Fibroblast of the aortic adventitia (primary cell): ENCODE results near the gene RASA4. TPM values are rescaled to one million over a fixed set of nuclear protein-coding genes. Genes with fewer than 3 reads are reported as not detected.
"Not testable (repeated sequence)": the region's sequence is repeated elsewhere in the genome, so short reads cannot be mapped to it uniquely, and the experiment has no call there.

Source experiments
- DNase-seq: peaks from one replicate; pipeline ENCODE4 v3.0.0-alpha.2; 2010; ENCODE audit warnings: low read depth
- H3K4me3 ChIP-seq: 2 replicates; pipeline ENCODE4 v1.5.1; 2011; ENCODE audit warnings: low read depth, mild to moderate bottlenecking, control low read depth, low read length, moderate library complexity
- total RNA-seq: library from RNA; depleted of rRNA; stranded (reverse); fragments of >200 nt; gene quantifications from 2 replicates; pipeline ENCODE4 v1.2.3, GENCODE V29; 2012; ENCODE audit warnings: low replicate concordance

The RASA4 gene
- total RNA-seq, 1 donor = 11.1 TPM

DNA sequence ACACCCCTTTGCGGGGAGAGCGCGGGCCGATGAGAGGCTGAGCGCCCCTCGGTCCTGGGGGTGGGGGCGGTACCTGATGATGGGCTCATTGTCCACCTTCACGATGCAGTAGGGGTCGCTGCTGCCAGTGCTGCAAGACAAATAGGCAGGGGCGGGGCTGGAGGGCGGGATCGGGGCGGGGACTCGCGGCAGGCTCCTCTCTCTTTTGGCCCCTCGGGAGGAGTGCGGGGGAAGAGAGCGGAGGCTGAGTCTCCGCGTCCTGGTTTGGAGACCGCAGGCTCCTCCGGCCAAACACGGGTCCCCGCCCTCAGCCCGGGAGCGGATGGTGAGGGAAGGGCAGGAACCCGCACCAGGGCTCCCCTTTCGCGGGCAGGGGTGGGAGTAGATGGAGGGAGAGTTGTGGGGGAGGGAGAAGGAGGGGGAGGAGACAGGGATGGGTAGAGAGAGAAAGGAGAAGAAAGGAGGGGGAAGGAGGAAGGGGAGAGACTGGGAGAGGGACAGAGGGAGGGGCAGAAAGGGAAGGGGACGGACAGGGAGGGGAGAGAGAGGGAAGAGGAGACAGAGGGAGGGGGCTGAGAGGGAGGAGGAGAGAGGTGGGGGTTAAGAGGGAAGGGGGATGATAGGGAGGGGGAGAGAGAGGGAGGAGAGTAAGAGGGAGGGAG lies 5.4 kb downstream of the RASA4 start:
- not testable (repeated sequence) for DNase-seq, H3K4me3 ChIP-seq

- not testable (repeated sequence) for DNase-seq
Observed at GRCh38 chr7:102610441-102610840, 6.1 kb downstream of the RASA4 start.

GRCh38 chr7:102609734-102610133 lies 6.8 kb downstream of the RASA4 start:
- DNase-seq, H3K4me3 ChIP-seq: not testable (repeated sequence)

More at GRCh38 chr7:102610441-102610840, 6.1 kb downstream of the RASA4 start:
- H3K4me3 ChIP-seq = not testable (repeated sequence)

GRCh38 chr7:102606848-102607247 lies 9.7 kb downstream of the RASA4 start:
- not testable (repeated sequence) for H3K4me3 ChIP-seq, DNase-seq

GRCh38 chr7:102604431-102605145 lies 12.0 kb downstream of the RASA4 start:
- DNase-seq, H3K4me3 ChIP-seq: not testable (repeated sequence)

DNA sequence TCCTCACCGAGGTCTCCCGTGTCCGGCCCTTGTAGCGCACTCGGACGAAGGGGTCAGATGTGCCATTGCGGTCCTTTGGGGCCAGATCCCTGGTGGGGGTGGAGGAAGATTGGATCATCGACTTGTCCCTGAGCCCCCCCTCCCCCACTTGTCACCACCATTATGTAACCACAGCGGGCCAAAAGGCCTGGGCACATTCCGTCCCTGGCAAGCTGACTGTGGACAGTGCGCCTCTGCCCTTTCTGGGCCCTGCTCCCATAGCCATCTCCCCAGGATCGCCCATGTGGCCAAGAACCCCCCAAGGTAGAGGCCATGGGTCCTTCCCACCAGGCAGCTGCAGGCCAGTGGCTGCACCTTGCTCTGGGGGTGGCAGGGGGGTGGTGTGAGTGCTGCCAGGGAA lies 14.2 kb downstream of the RASA4 start:
- not testable (repeated sequence) for H3K4me3 ChIP-seq, DNase-seq

GRCh38 chr7:102599699-102600098 lies 16.9 kb downstream of the RASA4 start:
- DNase-seq, H3K4me3 ChIP-seq: not testable (repeated sequence)

- not testable (repeated sequence) for H3K4me3 ChIP-seq, DNase-seq
Observed at GRCh38 chr7:102596036-102596435, 20.5 kb downstream of the RASA4 start.

- H3K4me3 ChIP-seq, DNase-seq: not testable (repeated sequence)
Observed at GRCh38 chr7:102593637-102594334, 22.8 kb downstream of the RASA4 start.

GRCh38 chr7:102592477-102593019 lies 24.0 kb downstream of the RASA4 start:
- DNase-seq, H3K4me3 ChIP-seq: not testable (repeated sequence)

- not testable (repeated sequence) for DNase-seq
Observed at GRCh38 chr7:102589857-102590256, 26.7 kb downstream of the RASA4 start.

GRCh38 chr7:102583495-102583894 lies 33.1 kb downstream of the RASA4 start:
- DNase-seq, H3K4me3 ChIP-seq: not testable (repeated sequence)

More at GRCh38 chr7:102589857-102590256, 26.7 kb downstream of the RASA4 start:
- not testable (repeated sequence) for H3K4me3 ChIP-seq

- not testable (repeated sequence) for DNase-seq, H3K4me3 ChIP-seq
Observed at GRCh38 chr7:102581722-102582121, 34.8 kb downstream of the RASA4 start.

DNA sequence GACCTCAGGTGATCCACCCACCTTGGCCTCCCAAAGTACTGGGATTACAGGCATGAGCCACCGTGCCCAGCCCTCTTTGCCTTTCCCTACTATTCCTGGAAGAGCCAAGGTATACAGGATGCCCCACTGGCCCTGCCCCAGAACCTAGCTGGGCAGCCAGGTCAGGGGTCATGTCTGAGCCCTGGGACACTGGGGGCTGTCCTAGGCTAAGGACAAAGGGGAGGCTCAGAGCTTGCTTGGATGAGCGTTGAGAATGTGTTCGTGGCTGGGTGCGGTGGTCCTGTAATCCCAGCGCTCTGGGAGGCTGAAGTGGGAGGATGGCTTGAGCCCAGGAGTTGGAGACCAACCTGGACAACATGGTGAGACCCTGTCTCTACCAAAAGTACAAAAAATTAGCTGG lies 38.1 kb downstream of the RASA4 start:
- not testable (repeated sequence) for H3K4me3 ChIP-seq, DNase-seq

DNA sequence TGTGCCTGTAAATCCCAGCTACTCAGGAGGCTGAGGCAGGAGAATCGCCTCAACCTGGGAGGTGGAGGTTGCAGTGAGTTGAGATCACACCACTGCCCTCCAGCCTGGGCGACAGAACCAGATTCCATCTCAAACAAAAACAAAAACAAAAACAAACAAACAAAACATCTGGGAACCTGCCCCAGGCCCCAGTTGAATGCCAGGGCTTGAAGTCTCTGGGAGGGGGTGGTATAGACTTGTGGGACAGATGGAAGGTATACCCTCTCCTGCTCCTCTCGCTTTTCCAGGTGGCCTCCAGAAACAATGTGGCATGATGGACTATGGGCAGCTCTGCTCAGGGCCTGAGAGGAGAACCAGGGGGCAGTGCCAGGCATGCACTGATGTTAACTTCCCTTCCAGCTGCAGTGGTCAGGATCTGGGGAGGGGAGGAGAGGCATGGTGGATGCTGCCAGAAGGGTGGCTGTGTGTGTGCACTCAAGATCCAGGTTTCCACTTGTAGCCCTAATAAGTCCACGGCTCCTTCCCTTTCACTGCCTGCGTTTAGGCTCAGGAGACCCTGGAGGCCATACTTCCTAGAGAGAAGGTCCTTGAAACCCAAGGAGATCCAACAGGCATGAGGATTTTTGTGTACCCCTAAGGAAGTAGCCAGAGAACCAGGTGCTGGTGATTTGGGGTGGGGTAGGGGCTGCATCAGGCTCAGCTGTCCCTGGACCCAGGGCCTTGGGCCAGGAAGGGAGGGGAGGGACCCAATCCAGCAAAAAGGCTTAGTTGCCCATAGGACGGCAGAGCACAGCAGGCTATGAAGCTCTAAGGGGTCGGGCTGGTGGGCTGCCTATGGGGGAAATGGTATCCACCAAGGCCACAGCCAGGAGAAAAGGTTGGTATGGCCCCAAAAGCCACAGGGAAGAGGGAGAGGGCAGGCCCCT lies 39.0 kb downstream of the RASA4 start:
- DNase-seq, H3K4me3 ChIP-seq: not testable (repeated sequence)

DNA sequence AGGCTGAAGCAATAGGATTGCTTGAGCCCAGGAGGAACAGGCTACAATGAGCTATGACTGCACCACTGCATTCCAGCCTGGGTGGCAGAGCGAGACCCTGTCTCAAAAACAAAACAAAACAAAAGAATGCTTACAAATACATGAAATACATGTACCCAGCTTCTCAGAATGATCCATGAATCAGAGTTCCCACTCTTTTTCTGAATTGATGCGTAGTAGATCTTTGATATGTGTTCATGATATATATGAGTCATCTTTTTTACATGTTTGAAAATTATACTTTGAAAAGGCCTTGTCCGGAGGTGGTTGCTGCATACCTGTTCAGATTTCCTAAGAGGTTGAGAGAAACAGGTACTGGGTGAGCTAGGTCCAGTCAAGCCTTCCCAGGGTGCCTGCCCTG lies 40.2 kb downstream of the RASA4 start:
- H3K4me3 ChIP-seq, DNase-seq: not testable (repeated sequence)

GRCh38 chr7:102574607-102575006 lies 41.9 kb downstream of the RASA4 start:
- H3K4me3 ChIP-seq, DNase-seq: not testable (repeated sequence)
